ENCODE results near the gene KIDINS220.

KIDINS220 gene

GRCh38 chr2:8802741-8803140 lies 34.7 kb downstream of the KIDINS220 start:
- no peak for DNase-seq

- DNase-seq = no peak
These were observed 36.6 kb downstream of the KIDINS220 start for GRCh38 chr2:8800821-8801220.

- no peak for DNase-seq
These were observed 37.2 kb downstream of the KIDINS220 start for GRCh38 chr2:8800218-8800617.

GRCh38 chr2:8799004-8799403 lies 38.4 kb downstream of the KIDINS220 start:
- DNase-seq = no peak

GRCh38 chr2:8798393-8798792 lies 39.0 kb downstream of the KIDINS220 start:
- DNase-seq = no peak

- DNase-seq = no peak
These were observed 39.7 kb downstream of the KIDINS220 start for GRCh38 chr2:8797682-8798081.

- DNase-seq = no peak
These were observed 40.4 kb downstream of the KIDINS220 start for GRCh38 chr2:8796878-8797550.

GRCh38 chr2:8796315-8796848 lies 41.0 kb downstream of the KIDINS220 start:
- DNase-seq = no peak

- no peak for DNase-seq
These were observed 42.2 kb downstream of the KIDINS220 start for GRCh38 chr2:8794923-8795825.

- no peak for DNase-seq
These were observed 46.7 kb downstream of the KIDINS220 start for GRCh38 chr2:8790739-8791162.

GRCh38 chr2:8786463-8786862 lies 51.0 kb downstream of the KIDINS220 start:
- no peak for DNase-seq

- no peak for DNase-seq
These were observed 57.4 kb downstream of the KIDINS220 start for GRCh38 chr2:8779795-8780671.

- DNase-seq = no peak
These were observed 63.0 kb downstream of the KIDINS220 start for GRCh38 chr2:8774371-8774770.

GRCh38 chr2:8767324-8767723 lies 70.1 kb downstream of the KIDINS220 start:
- peak; percentile 7 for DNase-seq

- no peak for DNase-seq
These were observed 75.8 kb downstream of the KIDINS220 start for GRCh38 chr2:8761529-8762164.

- no peak for DNase-seq
These were observed 80.7 kb downstream of the KIDINS220 start for GRCh38 chr2:8756716-8757115.

- no peak for DNase-seq
These were observed 81.2 kb downstream of the KIDINS220 start for GRCh38 chr2:8756230-8756629.

- DNase-seq = no peak
These were observed 83.2 kb downstream of the KIDINS220 start for GRCh38 chr2:8754106-8754776.

GRCh38 chr2:8753609-8754008 lies 83.8 kb downstream of the KIDINS220 start:
- DNase-seq = no peak

GRCh38 chr2:8752385-8752784 lies 85.0 kb downstream of the KIDINS220 start:
- no peak for DNase-seq

GRCh38 chr2:8750221-8750620 lies 87.2 kb downstream of the KIDINS220 start:
- DNase-seq = no peak

- DNase-seq = no peak
These were observed 94.2 kb downstream of the KIDINS220 start for GRCh38 chr2:8743261-8743660.

All from NCI-H1092 treated with DMSO at 0.1 percent for 48 hours (cell line).